ENCODE results near the gene ARSB. TPM values are rescaled to one million over a fixed set of nuclear protein-coding genes. Genes with fewer than 3 reads are reported as not detected.

The ARSB gene
- total and polyA plus RNA-seq, 12 donors, result 1.7 to 21.4 (median 14.1) TPM

- no peak for TF ChIP-seq CTCF (IDR thresholded peaks at IDR 0.05)
- Histone ChIP-seq H3K27me3 (no peaks in the 10 kb centered on the region), H3K27ac (no peak overlapping the region), H3K4me1 (peaks cover 0 to 3% (median 0%) of the 10 kb centered on the region in 9 donors), H3K9me3 (peaks cover 0 to 12% (median 3%) of the 10 kb centered on the region in 11 donors), H3K4me3 (no peak overlapping the region), H3K36me3 (no peaks in the 10 kb centered on the region)
- no peak for DNase-seq
- intact Hi-C loops (cut with DNase I), result no loop called here
- 47 to 55% methylated on average over 2 of the region's 2 CpGs for WGBS, 2 donors
- ATAC-seq, result no peak
These were observed 253.2 kb downstream of the ARSB start for GRCh38 chr5:78731884-78732283.

DNA sequence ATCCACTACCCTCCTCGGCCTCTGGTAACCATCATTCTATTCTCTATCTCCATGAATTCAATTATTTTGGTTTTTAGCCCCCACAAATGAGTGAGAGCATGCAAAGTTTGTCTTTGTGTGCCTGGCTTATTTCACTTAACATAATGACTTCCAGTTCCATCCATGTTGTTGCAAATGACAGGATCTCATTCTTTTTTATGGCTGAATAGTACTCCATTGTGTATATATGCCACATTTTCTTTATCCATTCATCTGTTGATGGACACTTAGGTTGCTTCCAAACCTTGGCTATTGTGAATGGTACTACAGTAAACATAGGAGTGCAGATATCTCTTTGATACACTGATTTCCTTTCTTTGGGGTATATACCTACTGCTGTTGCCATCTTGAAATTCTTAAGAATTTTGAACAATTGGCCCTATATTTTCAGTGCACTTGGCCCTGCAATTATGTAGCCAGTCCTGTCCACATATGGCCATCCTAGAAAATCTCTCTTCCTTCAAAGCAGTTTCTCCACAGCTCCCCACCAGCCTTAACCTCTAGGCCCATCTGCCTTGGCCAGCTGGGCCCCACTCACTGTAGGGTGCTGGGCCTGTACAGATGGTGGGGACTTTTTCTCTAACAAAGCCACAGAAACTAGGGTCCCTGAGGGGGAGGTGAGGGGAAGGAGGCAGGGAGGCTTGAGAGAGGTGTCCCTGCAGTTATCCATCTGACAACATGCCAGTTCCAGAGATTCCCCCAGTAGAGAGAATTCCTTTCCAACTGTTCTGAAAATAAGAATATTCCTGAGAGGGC lies 254.6 kb downstream of the ARSB start:
- WGBS, 2 donors, result 97% methylated on average over 1 of the region's 1 CpG
- Histone ChIP-seq H3K36me3 (no peaks in the 10 kb centered on the region), H3K4me1 (peaks cover 0 to 3% (median 0%) of the 10 kb centered on the region in 9 donors), H3K27ac (no peak overlapping the region), H3K27me3 (no peaks in the 10 kb centered on the region), H3K4me3 (no peak overlapping the region), H3K9me3 (peaks cover 0 to 5% (median 3%) of the 10 kb centered on the region in 11 donors)
- no peak for TF ChIP-seq CTCF (IDR thresholded peaks at IDR 0.05)
- no peak for ATAC-seq
- DNase-seq, result no peak
- intact Hi-C loops (cut with DNase I), result no loop called here

DNA sequence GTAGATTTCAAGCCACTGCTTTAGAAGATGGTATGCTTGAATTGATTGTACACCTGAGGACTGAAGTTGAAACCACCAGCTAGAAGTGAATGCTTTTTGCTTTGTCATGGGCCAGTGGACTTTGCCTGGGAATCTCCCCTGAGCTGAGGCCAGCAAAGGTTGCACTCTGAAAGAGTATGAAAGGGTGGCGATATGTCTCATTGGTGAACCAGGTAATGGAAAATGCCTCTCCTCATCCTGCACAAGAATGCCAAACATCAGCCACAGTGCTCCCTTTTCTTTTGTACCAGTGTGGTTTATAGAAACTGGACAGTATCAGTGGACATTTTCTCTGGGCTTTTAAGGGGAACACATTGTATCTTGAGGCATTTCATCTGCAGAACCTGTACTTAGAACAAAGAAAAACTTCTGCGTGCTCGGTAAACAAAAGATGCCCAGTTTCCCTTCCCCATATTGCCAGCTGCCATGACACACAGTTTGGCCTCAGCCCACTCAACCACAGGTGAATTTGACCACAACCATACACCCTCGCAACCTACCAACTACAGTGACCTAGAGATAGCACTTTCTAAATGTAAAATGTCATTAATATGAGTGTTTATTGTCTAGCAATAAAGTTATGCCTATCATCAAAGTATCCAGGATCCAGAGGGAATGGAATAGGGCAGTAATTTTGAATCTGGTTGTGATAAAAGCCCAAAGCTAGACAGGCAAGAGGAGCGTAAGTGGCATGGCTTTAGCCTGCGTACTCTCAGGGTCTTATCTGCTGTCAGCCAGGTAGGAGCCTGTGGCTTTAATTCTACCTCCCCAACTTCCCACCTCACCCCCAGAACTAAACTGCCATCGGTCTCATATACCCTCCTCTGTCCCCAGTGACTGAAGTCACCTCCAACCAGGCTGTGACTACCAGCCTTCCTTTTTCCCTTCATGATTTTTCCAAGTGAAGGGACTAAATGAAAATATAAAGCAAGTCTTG lies 257.0 kb downstream of the ARSB start:
- DNase-seq (no peak), ATAC-seq (no peak)
- Histone ChIP-seq H3K9me3 (no peaks in the 10 kb centered on the region), H3K36me3 (no peaks in the 10 kb centered on the region), H3K4me3 (no peak overlapping the region), H3K27ac (no peak overlapping the region), H3K27me3 (no peaks in the 10 kb centered on the region), H3K4me1 (peaks cover 0 to 3% (median 0%) of the 10 kb centered on the region in 9 donors)
- intact Hi-C loops (cut with DNase I), result no loop called here
- no peak for TF ChIP-seq CTCF (IDR thresholded peaks at IDR 0.05)
- 93 to 96% methylated on average over 7 of the region's 7 CpGs for WGBS, 2 donors

Other genes starting within 250 kb of the ARSB start
- 1 to 10 TPM; 1.1 to 3.4 (median 2.2) TPM for gene DMGDH, start 84.4 kb upstream of the ARSB start, total RNA-seq
- gene DMGDH, start 84.4 kb upstream of the ARSB start, polyA plus RNA-seq, result under 1 TPM; 0.17 to 0.66 TPM
- 10 to 100 TPM in 3 of 10 donors, 1 to 10 TPM in 7; 2.8 to 19.6 (median 8.4) TPM for gene BHMT2, start 84.5 kb upstream of the ARSB start, total RNA-seq
- 1 to 10 TPM; 1.2 to 7.7 TPM for gene BHMT2, start 84.5 kb upstream of the ARSB start, polyA plus RNA-seq
- gene BHMT, start 126.5 kb upstream of the ARSB start, total RNA-seq, result not detected
- gene BHMT, start 126.5 kb upstream of the ARSB start, polyA plus RNA-seq, result under 1 TPM; 0.03 to 0.15 TPM

Data from heart right ventricle (tissue), 16 donors.